HUES6 (cell line): ENCODE data around the gene ARHGEF10L.

Source experiments
- H3K27ac ChIP-seq: 2 replicates; pipeline ENCODE4 v1.7.0; 2013; ENCODE audit warnings: low read depth, mild to moderate bottlenecking, low read length, inconsistent platforms
- H3K27me3 ChIP-seq: 2 replicates; pipeline ENCODE4 v1.6.1; 2013; ENCODE audit warnings: low read length; ENCODE audit not compliant: control insufficient read depth, insufficient read depth
- H3K36me3 ChIP-seq: 2 replicates; pipeline ENCODE4 v1.6.1; 2013; ENCODE audit warnings: low read length; ENCODE audit not compliant: control insufficient read depth, insufficient read depth
- H3K4me1 ChIP-seq: 2 replicates; pipeline ENCODE4 v1.6.1; 2013; ENCODE audit warnings: low read length; ENCODE audit not compliant: control insufficient read depth, insufficient read depth
- H3K4me3 ChIP-seq: 2 replicates; pipeline ENCODE4 v1.5.1; 2013; ENCODE audit warnings: low read depth, low read length
- H3K9ac ChIP-seq: one replicate; pipeline ENCODE4 v1.6.1; 2013; ENCODE audit warnings: mild to moderate bottlenecking, low read length
- H3K9me3 ChIP-seq: 2 replicates; pipeline ENCODE4 v1.6.1; 2013; ENCODE audit warnings: low read depth, low read length; ENCODE audit not compliant: control insufficient read depth, insufficient read depth

The ARHGEF10L gene

GRCh38 chr1:17599291-17599953 is 59.9 kb downstream of the ARHGEF10L start:
- no peaks in the 10 kb centered on the region for H3K27me3 ChIP-seq
- no peak overlapping the region for H3K4me3 ChIP-seq
- no peak overlapping the region for H3K9ac ChIP-seq
- H3K9me3 ChIP-seq, result no peaks in the 10 kb centered on the region
- peaks cover 11% of the 10 kb centered on the region for H3K36me3 ChIP-seq
- H3K4me1 ChIP-seq, result peaks cover 39% of the 10 kb centered on the region
- H3K27ac ChIP-seq, result no peak overlapping the region

GRCh38 chr1:17599954-17600300 is 60.4 kb downstream of the ARHGEF10L start:
- H3K27ac ChIP-seq, result no peak overlapping the region
- H3K4me1 ChIP-seq, result peaks cover 39% of the 10 kb centered on the region
- H3K9me3 ChIP-seq, result no peaks in the 10 kb centered on the region
- H3K4me3 ChIP-seq, result no peak overlapping the region
- no peak overlapping the region for H3K9ac ChIP-seq
- peaks cover 16% of the 10 kb centered on the region for H3K36me3 ChIP-seq
- H3K27me3 ChIP-seq, result no peaks in the 10 kb centered on the region

GRCh38 chr1:17600321-17600720 is 60.8 kb downstream of the ARHGEF10L start:
- Histone ChIP-seq H3K36me3 (peaks cover 20% of the 10 kb centered on the region), H3K4me3 (no peak overlapping the region), H3K9ac (no peak overlapping the region), H3K27ac (no peak overlapping the region), H3K9me3 (no peaks in the 10 kb centered on the region), H3K27me3 (no peaks in the 10 kb centered on the region), H3K4me1 (peaks cover 39% of the 10 kb centered on the region)

GRCh38 chr1:17601643-17602382 is 62.3 kb downstream of the ARHGEF10L start:
- Histone ChIP-seq H3K9me3 (no peaks in the 10 kb centered on the region), H3K4me3 (no peak overlapping the region), H3K9ac (peak overlapping the region; percentile 10), H3K27ac (no peak overlapping the region), H3K36me3 (peaks cover 22% of the 10 kb centered on the region), H3K4me1 (peaks cover 25% of the 10 kb centered on the region), H3K27me3 (no peaks in the 10 kb centered on the region)

- Histone ChIP-seq H3K27ac (no peak overlapping the region), H3K4me1 (peaks cover 15% of the 10 kb centered on the region), H3K9me3 (no peaks in the 10 kb centered on the region), H3K36me3 (peaks cover 33% of the 10 kb centered on the region), H3K27me3 (no peaks in the 10 kb centered on the region), H3K4me3 (no peak overlapping the region), H3K9ac (no peak overlapping the region)
Measured at GRCh38 chr1:17603091-17603841, 63.8 kb downstream of the ARHGEF10L start.

GRCh38 chr1:17605582-17606344 is 66.3 kb downstream of the ARHGEF10L start:
- H3K36me3 ChIP-seq, result peaks cover 48% of the 10 kb centered on the region

GRCh38 chr1:17606826-17607440 is 67.4 kb downstream of the ARHGEF10L start:
- Histone ChIP-seq H3K4me3 (no peak overlapping the region), H3K9ac (no peak overlapping the region), H3K27ac (no peak overlapping the region), H3K36me3 (peaks cover 50% of the 10 kb centered on the region), H3K27me3 (no peaks in the 10 kb centered on the region), H3K4me1 (peaks cover 12% of the 10 kb centered on the region), H3K9me3 (no peaks in the 10 kb centered on the region)

More at GRCh38 chr1:17605582-17606344, 66.3 kb downstream of the ARHGEF10L start:
- Histone ChIP-seq H3K9ac (no peak overlapping the region), H3K27ac (no peak overlapping the region), H3K27me3 (no peaks in the 10 kb centered on the region), H3K4me3 (no peak overlapping the region), H3K4me1 (peaks cover 15% of the 10 kb centered on the region), H3K9me3 (no peaks in the 10 kb centered on the region)

- Histone ChIP-seq H3K9me3 (no peaks in the 10 kb centered on the region), H3K27me3 (no peaks in the 10 kb centered on the region), H3K36me3 (peaks cover 54% of the 10 kb centered on the region), H3K9ac (no peak overlapping the region), H3K4me1 (peaks cover 8% of the 10 kb centered on the region), H3K4me3 (no peak overlapping the region), H3K27ac (no peak overlapping the region)
Measured at GRCh38 chr1:17607644-17608581, 68.4 kb downstream of the ARHGEF10L start.

- Histone ChIP-seq H3K9me3 (no peaks in the 10 kb centered on the region), H3K27me3 (no peaks in the 10 kb centered on the region), H3K4me1 (peaks cover 2% of the 10 kb centered on the region; the same call in 1 of the 2 replicates), H3K27ac (no peak overlapping the region), H3K4me3 (no peak overlapping the region), H3K9ac (no peak overlapping the region), H3K36me3 (peaks cover 54% of the 10 kb centered on the region)
Measured at GRCh38 chr1:17609529-17609928, 70.0 kb downstream of the ARHGEF10L start.
